GM21825 (cell line): Measurements from ENCODE around the gene TMEM245.
A peak's percentile ranks its signal among the peaks of the same experiment; 100 is the strongest.

Source experiments
- ATAC-seq: cut with Tn5 transposase; IDR thresholded peaks from one replicate; pipeline ENCODE4 v1.9.1; 2021; ENCODE audit warnings: mild to moderate bottlenecking, moderate library complexity; ENCODE audit not compliant: unreplicated experiment

Gene TMEM245

DNA sequence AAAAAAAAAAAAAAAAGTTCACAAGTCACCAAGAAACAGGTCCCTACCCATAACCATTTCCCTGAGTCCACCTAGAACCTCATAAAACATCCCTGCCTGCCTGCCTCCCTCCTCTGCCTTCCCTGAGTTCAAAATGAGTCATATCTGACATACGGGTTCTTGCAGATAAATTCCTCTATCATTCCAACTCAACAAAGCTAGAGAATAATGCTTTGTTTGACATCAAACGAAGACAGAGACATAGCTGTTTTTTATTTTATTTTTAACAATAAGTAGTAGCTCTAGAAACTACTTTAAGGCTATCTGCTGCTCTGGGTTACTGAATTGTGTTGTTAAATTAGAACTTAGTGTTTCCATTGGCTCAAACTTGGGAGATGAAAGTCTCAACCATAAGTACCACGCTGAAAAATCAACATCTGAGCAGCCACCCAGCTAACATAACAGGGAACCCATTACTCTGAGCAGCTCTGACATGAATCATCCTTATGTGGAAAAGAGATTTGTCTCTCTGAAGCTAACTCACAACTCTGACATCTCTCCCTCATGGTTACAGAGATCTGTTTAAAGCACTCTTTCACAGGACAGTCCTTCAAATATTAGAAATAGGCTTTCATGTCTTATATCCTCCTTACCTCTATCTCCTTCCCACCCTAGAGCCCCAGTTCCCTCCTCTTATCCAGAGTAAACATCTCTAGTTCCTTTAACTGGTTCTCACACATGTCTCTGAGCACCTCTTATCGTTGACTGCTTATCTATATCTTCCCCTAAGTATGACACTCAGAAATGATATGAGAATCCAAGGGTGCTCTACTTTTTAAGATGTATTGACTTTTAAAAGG lies 12.1 kb downstream of the TMEM245 start:
- no peak for ATAC-seq

DNA sequence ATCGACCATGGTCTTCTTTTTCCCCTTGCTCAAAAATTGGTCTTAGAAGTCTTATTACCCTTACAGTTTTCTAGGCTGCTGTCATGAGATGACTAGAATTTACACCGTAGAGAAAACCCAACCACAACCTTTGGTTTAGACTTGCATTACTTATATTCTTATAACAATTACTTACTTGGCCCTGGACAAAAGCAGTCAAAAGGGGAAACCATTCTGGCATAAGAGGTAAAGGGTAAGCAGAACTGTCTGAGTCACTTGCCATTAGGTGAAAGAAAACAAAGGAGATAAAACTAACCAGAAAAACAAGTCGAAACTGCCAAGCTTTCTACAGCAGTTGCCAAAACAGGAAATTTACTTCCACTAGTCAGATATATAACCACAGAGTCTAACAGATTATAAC lies 17.9 kb downstream of the TMEM245 start:
- ATAC-seq = peak; percentile 79

- no peak for ATAC-seq
These were observed 18.5 kb downstream of the TMEM245 start for GRCh38 chr9:109101202-109101595.

DNA sequence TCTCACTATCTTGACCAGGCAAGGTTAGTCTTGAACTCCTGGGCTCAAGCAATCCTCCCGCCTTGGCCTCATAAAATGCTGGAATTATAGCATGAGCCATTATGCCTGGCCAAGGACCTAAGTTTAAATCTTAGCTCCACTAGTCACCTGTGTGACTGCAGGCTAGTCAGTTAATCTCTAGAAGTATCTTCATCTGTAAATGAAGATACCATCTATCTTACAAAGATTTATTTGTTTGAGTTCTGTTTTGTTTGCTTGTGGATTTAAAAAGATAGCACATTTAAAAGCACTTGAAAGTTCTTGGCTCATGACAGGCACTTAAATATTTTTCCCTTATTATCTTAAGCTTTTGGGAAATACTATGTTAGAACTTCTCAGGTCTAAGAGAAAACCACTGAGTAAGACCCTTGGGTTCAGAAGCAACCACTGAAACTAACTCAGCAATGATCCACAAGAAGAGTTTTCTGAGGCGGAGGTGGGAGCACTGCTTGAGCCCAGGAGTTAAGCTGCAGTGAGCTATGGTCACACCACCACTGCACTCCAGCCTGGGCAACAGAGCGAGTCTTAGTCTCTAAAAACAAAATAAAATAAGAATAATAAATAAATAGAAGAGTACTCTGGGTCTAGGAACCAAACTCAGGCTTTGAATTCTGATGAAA lies 19.1 kb downstream of the TMEM245 start:
- no peak for ATAC-seq

GRCh38 chr9:109098960-109099308 lies 20.8 kb downstream of the TMEM245 start:
- no peak for ATAC-seq

DNA sequence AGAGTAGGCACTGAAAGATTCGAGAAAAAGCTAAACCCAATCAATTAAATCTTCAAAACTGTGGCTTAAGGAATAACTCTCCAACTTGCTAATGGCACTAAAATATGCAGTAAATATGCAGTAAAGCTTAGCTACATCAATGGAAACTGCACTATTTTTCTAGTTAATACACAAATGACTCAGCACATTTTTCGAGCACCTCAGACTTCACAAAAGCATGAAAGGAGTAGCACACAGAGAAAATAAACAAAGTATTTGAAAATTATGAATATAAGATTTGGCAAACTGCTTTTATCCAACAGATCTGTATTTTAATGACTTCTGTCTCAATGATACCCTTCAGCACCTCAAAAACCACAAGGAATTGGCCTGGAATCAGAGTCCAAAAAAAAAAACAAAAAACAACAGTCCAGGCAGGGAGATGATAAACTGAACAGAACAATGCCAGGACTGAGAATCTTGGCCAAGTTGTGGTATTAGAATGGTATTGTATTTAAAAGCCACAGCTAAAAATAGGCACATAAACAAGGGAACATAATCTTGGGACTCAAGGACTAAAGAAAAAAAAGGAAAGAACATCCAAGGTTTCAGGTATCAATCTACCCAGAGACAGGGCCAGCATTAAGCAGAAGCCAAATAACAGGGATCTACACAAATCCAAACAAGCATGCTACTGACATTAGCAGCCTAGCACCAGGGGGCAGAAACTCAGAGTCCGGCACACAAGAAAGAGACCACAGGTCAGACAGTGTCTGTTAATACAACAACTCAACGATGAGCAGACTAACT lies 21.4 kb downstream of the TMEM245 start:
- no peak for ATAC-seq

DNA sequence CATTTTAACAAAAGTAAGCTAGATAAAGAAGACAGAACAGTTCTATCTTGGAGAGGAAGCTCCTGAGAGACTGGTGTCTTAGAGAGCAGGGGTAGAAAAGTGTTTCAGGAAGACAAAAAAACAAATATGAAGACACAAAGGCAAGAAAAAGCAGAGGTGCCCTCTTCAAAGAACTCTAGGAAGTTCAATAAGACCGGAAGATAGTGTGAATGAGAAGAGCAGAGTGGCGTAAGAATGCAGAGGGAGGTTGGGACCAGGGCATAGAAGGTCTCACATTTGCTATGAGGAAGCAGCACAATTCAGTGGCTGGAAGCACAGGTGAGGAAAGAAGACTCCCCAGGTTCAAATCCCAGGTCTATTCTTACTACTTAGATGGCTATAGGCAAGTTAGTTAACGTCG lies 22.6 kb downstream of the TMEM245 start:
- no peak for ATAC-seq

DNA sequence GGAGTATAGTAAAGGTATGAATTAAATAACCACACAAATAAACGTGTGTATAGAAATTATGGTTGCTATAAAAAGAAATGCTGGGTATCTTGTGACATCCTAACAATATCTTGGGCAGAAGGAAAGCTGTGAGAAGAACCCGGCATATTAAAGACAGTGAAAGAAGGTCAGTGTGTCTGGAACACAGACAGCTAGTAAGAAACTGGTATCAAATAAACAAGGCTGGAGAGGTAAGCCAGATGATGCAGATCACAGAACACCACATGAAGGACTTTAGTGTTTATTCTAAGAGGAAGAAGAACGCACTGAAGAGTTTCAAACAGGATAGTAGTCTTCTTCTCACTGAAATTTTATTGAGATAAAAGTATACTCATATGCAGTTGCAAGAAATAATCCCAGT lies 24.4 kb downstream of the TMEM245 start:
- no peak for ATAC-seq

- no peak for ATAC-seq
These were observed 25.5 kb downstream of the TMEM245 start for GRCh38 chr9:109094268-109094667.

DNA sequence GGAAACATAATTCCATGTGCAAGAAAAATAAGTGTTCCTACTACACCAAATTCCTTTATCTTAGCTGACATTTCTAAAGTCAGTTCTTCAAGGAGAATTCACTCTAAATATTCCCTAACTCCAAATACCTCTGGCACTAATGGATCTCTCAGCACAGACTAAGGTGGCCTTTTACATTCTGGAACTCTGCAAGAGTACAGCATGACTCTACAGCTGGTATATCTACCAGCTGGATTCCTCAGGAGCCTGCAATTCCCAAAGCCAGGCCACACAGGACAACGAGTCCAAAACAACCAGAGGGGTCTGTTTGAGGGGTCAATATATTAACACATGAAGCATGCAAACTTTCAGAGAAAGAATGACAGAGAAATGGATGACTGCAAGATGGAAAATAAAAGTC lies 27.2 kb downstream of the TMEM245 start:
- ATAC-seq = no peak

DNA sequence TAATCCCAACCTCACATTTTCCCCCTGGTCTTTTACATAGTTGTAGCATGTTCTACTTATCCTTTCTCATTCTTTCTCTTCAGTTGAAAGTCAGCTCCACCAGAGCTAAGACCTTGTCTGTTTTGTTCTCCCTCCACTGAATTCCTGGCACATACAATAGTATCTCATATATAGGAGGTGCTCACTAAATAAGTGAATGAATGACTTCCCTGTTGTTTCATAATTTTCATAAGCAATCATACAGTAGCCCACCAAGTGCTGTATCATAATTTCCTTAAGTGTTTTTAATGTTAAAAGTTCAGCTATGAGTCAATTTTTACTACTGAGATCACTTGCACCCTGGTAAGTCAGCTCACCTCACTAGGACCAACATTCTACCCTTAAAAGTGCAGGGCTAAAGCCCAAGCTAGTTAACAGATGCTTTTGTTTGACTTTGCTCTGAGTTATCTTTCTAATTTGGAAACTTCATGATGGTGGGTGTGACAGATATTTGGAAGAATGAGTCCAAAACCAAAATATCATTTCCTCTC lies 27.6 kb downstream of the TMEM245 start:
- no peak for ATAC-seq

DNA sequence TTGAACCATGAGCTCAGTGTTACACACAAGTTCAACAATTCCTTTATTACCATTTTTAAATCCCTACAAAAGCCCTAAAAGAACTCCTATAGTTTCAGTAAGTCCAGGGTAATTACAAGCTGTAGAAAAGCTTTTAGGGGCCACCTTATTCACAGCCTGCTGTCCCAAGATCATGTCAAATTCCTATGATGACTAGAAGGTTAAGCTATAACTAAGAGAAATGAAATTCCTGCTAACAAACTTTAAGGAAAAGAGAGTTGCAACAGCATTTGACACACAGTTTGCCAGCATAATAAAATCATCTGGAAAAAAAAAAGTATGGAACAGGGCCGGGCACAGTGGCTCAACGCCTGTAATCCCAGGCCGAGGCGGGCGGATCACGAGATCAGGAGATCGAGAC lies 31.5 kb downstream of the TMEM245 start:
- no peak for ATAC-seq

GRCh38 chr9:109087795-109088194 lies 32.0 kb downstream of the TMEM245 start:
- ATAC-seq = no peak

GRCh38 chr9:109086221-109086620 lies 33.5 kb downstream of the TMEM245 start:
- peak; percentile 85 for ATAC-seq

DNA sequence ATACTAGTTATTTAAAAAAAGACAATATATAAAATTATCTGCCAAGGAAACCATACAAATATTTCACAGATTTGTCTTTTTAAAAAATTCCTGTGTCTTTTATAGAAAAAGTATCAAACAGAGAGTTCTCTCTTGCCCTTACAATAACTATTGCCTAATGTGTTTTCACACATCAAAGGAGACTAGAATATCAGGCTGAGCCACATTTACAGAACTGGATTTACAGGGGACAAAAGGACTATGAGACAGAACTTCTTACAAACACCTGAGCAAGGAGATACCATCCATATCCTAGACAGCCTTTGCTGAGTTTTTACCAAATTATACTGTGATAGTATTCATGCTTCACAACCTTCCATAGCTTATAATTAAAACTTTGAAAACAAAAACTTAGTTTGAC lies 34.2 kb downstream of the TMEM245 start:
- no peak for ATAC-seq

DNA sequence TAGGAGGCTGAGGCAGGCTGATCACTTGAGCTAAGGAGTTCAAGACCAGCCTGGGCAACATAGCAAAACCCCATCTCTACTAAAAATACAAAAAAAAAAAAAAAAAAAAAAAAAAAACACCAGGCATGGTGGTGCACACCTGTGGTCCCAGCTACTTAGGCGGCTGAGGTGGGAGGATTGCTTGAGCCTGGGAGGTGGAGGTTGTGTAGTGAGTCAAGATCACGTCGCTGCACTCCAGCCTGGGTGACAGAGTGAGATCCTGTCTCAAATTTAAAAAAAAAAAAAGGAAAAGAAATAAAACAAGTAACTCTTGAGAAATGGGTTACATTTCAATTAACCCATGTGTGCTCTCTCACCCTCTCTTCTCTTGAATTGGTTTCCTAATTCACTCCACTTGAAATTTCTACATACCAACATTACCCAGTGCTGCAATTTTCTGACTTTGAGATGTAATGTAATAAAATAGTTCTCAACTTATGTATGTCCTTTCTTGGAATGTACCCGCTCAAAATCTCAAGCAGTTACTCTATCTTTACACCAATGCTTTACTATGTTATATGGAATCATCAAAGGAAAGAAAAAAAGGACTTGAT lies 35.8 kb downstream of the TMEM245 start:
- no peak for ATAC-seq

- no peak for ATAC-seq
These were observed 36.6 kb downstream of the TMEM245 start for GRCh38 chr9:109083141-109083540.

DNA sequence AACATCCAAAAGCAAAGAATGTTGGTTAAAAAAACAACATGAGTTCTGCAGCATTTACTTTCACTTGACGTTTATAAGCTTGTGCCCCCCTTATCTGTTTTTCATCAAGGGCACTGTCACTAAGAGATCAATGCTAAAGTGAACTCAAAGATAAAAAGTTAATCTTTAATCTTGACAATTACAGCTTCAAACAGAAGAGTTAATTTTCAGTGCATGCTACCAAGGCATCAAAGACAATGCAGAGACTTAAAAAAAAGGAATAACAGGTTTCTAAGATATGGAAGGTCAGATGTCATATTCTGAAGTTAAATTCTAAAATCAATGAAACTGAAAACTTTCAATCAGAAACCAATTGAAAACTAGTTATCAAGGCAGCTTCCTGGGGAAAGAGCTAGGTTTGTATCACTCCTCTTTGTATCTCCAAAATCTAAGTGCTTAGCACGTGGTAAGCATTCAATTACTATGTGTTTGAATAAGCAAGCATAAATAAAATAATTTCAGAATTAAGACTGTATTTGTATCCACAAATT lies 37.6 kb downstream of the TMEM245 start:
- no peak for ATAC-seq

DNA sequence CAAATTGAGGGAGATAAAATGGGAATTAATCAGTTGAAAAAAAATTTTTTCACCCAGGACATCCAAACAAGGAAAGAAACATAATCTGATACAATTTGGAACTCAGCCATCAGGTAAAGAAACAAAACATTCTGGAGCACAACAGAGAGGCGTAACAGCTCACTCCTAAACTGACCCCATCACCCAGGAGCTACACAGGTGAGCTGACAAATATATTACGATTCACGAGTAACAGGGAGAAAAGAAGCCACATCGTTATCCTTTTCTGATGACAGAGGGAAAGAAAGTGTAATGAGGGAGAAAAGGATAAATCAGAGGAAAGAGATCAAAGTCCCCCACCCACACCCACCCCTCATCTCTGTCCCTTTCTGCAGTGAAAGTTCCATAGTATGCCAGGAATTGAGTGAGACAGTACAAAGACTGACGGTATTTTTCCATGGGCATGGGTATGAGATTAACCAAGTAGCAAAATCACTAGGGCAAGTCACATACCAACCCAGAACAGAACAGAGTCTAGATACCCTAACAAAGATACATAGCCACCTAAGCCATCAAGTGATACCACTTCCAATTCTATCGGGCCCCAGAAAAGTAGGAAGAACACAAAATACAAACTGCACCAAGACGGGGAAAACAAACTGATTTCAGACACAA lies 45.4 kb downstream of the TMEM245 start:
- no peak for ATAC-seq

GRCh38 chr9:109072821-109073435 lies 46.8 kb downstream of the TMEM245 start:
- no peak for ATAC-seq
